IMR-90 (cell line): ENCODE results near the gene SPATS2L. TPM values are rescaled to one million over a fixed set of nuclear protein-coding genes. Genes with fewer than 3 reads are reported as not detected.

Experiments used
- ATAC-seq: fragments of 200-7000 bp; cut with Tn5 transposase; 2 replicates; pipeline ENCODE4 v1.9.1; 2020; ENCODE audit warnings: low read depth, mild to moderate bottlenecking, moderate library complexity
- BruUV-seq: library from RNA; stranded (reverse); fragments of 400-500 nt; replicated peaks from 2 replicates; lab custom pipeline; 2021; lab: Mats Ljungman, UMichigan
- CTCF ChIA-PET: fragments of 300-600 bp; formaldehyde crosslinking; extraction: SDS; loops from one replicate; lab custom pipeline; 2021; ENCODE audit warnings: antibody characterized with exemption; lab: Yijun Ruan, JAX
- POLR2A ChIA-PET: fragments of 300-600 bp; sonication (Branson Sonifier 250); formaldehyde crosslinking; loops from one replicate; lab custom pipeline; 2022; ENCODE audit warnings: antibody characterized with exemption; ENCODE audit not compliant: unreplicated experiment; lab: Charles Lee
- DNase-seq: peaks from one replicate; pipeline ENCODE4 v3.0.0; 2013
- H2AFZ ChIP-seq: replicated peaks from 2 replicates; pipeline ENCODE3; 2013; ENCODE audit warnings: low read length, mild to moderate bottlenecking; ENCODE audit not compliant: poor library complexity
- H2AK5ac ChIP-seq: 2 replicates; pipeline ENCODE4 v1.6.1; 2013; ENCODE audit warnings: low read depth, low read length, inconsistent platforms
- H2AK9ac ChIP-seq: replicated peaks from 2 replicates; pipeline ENCODE3; 2013; ENCODE audit warnings: mild to moderate bottlenecking, low read depth, low read length, moderate library complexity; ENCODE audit not compliant: poor library complexity
- H2BK120ac ChIP-seq: 2 replicates; pipeline ENCODE4 v1.6.1; 2013; ENCODE audit warnings: low read depth, low read length, inconsistent platforms
- H2BK15ac ChIP-seq: 3 replicates; pipeline ENCODE4 v1.6.1; 2013; ENCODE audit warnings: low read depth, low read length, inconsistent platforms
- H2BK20ac ChIP-seq: 2 replicates; pipeline ENCODE4 v1.6.1; 2013; ENCODE audit warnings: low read depth, mild to moderate bottlenecking, inconsistent platforms, low read length, moderate library complexity
- H2BK5ac ChIP-seq: 2 replicates; pipeline ENCODE4 v1.6.1; 2013; ENCODE audit warnings: mild to moderate bottlenecking, low read depth, low read length, inconsistent platforms; ENCODE audit not compliant: poor library complexity, severe bottlenecking
- H3K14ac ChIP-seq: replicated peaks from 2 replicates; pipeline ENCODE4 v1.6.1; 2013; ENCODE audit warnings: low read depth, low read length, inconsistent platforms
- H3K18ac ChIP-seq: 2 replicates; pipeline ENCODE4 v1.6.1; 2013; ENCODE audit warnings: low read depth, low read length, control low read depth
- H3K23ac ChIP-seq: 2 replicates; pipeline ENCODE4 v1.6.1; 2013; ENCODE audit warnings: low read depth, low read length, inconsistent platforms
- H3K27ac ChIP-seq: 2 replicates; pipeline ENCODE4 v1.5.1; 2013; ENCODE audit warnings: mild to moderate bottlenecking, control low read depth, low read length; ENCODE audit not compliant: insufficient read depth
- H3K27me3 ChIP-seq: 2 replicates; pipeline ENCODE4 v1.6.1; 2013; ENCODE audit warnings: low read length; ENCODE audit not compliant: control insufficient read depth, insufficient read depth
- H3K36me3 ChIP-seq: 2 replicates; pipeline ENCODE4 v1.6.1; 2013; ENCODE audit warnings: low read length, mixed read lengths; ENCODE audit not compliant: control insufficient read depth, insufficient read depth
- H3K4ac ChIP-seq: 2 replicates; pipeline ENCODE4 v1.6.1; 2013; ENCODE audit warnings: low read depth, low read length, inconsistent platforms
- H3K4me1 ChIP-seq: 2 replicates; pipeline ENCODE4 v1.6.1; 2013; ENCODE audit warnings: low read length, mixed read lengths; ENCODE audit not compliant: control insufficient read depth, insufficient read depth
- H3K4me2 ChIP-seq: 2 replicates; pipeline ENCODE4 v1.6.1; 2013; ENCODE audit warnings: low read depth, mild to moderate bottlenecking, control low read depth, low read length, moderate library complexity
- H3K4me3 ChIP-seq: 2 replicates; pipeline ENCODE4 v1.5.1; 2013; ENCODE audit warnings: low read depth, mild to moderate bottlenecking, control low read depth, low read length, moderate library complexity; ENCODE audit not compliant: insufficient read depth
- H3K56ac ChIP-seq: 2 replicates; pipeline ENCODE4 v1.6.1; 2013; ENCODE audit warnings: low read length, inconsistent platforms; ENCODE audit not compliant: insufficient read depth; ENCODE audit errors: extremely low read depth
- H3K79me1 ChIP-seq, 2 experiments: 2 replicates each; pipeline ENCODE4 v1.6.1; 2013; ENCODE audit warnings: low read length in 2 of 2, inconsistent platforms in 1 of 2, low read depth in 1 of 2
- H3K9ac ChIP-seq: 2 replicates; pipeline ENCODE4 v1.6.1; 2013; ENCODE audit warnings: low read depth, low read length, control low read depth
- H3K9me1 ChIP-seq: 2 replicates; pipeline ENCODE4 v1.6.1; 2013; ENCODE audit warnings: low read length, inconsistent platforms; ENCODE audit not compliant: insufficient read depth
- H3K9me3 ChIP-seq: 2 replicates; pipeline ENCODE4 v1.6.1; 2013; ENCODE audit warnings: low read length; ENCODE audit not compliant: control insufficient read depth, insufficient read depth
- H4K20me1 ChIP-seq: 2 replicates; pipeline ENCODE4 v1.6.1; 2013; ENCODE audit warnings: low read length, inconsistent platforms; ENCODE audit not compliant: insufficient read depth
- H4K5ac ChIP-seq: 2 replicates; pipeline ENCODE4 v1.6.1; 2013; ENCODE audit warnings: mild to moderate bottlenecking, low read depth, low read length, control low read depth
- H4K8ac ChIP-seq, 2 experiments: 2 replicates each; pipeline ENCODE4 v1.6.1; 2013; ENCODE audit warnings: low read depth in 2 of 2, low read length in 2 of 2, control low read depth in 1 of 2, inconsistent platforms in 1 of 2
- H4K91ac ChIP-seq: 2 replicates; pipeline ENCODE4 v1.6.1; 2013; ENCODE audit warnings: low read depth, low read length, inconsistent platforms; ENCODE audit not compliant: insufficient read depth
- BHLHE40 ChIP-seq: fragments of 150-350 bp; IDR thresholded peaks from 2 replicates; pipeline ENCODE4 v1.6.1; 2016; ENCODE audit warnings: mild to moderate bottlenecking, low read depth, low read length
- CEBPB ChIP-seq: IDR thresholded peaks from 2 replicates; pipeline ENCODE4 v1.6.1; 2012; ENCODE audit warnings: low read depth, low read length, improper control_type of control experiment
- CHD1 ChIP-seq: IDR thresholded peaks from 2 replicates; pipeline ENCODE4 v1.6.1; 2012; ENCODE audit warnings: low read depth, low read length, improper control_type of control experiment
- CTCF ChIP-seq: conservative IDR thresholded peaks from 2 replicates; pipeline ENCODE4 v1.5.1; 2012; ENCODE audit warnings: mild to moderate bottlenecking, low read depth, low read length, improper control_type of control experiment
- ELK1 ChIP-seq: fragments of 150-350 bp; IDR thresholded peaks from 2 replicates; pipeline ENCODE4 v1.6.1; 2016; ENCODE audit warnings: low read depth, mild to moderate bottlenecking, low read length, moderate library complexity, borderline replicate concordance
- FOS ChIP-seq: fragments of 150-350 bp; IDR thresholded peaks from 2 replicates; pipeline ENCODE4 v1.6.1; 2016; ENCODE audit warnings: low read depth, low read length
- MAFK ChIP-seq: IDR thresholded peaks from 2 replicates; pipeline ENCODE4 v1.6.1; 2012; ENCODE audit warnings: low read depth, low read length, improper control_type of control experiment
- MAZ ChIP-seq: IDR thresholded peaks from 2 replicates; pipeline ENCODE4 v1.6.1; 2012; ENCODE audit warnings: low read depth, mild to moderate bottlenecking, low read length, improper control_type of control experiment, moderate library complexity, borderline replicate concordance
- MXI1 ChIP-seq: IDR thresholded peaks from 2 replicates; pipeline ENCODE4 v1.6.1; 2012; ENCODE audit warnings: low read depth, mild to moderate bottlenecking, low read length, moderate library complexity, borderline replicate concordance
- NFE2L2 ChIP-seq: fragments of 150-350 bp; IDR thresholded peaks from 2 replicates; pipeline ENCODE4 v1.6.1; 2016; ENCODE audit warnings: low read depth, mild to moderate bottlenecking, low read length
- POLR2A ChIP-seq: IDR thresholded peaks from 2 replicates; pipeline ENCODE4 v1.6.1; 2012; ENCODE audit warnings: mild to moderate bottlenecking, low read depth, low read length
- RAD21 ChIP-seq: IDR thresholded peaks from 2 replicates; pipeline ENCODE4 v1.6.1; 2012; ENCODE audit warnings: low read length, improper control_type of control experiment
- RCOR1 ChIP-seq: IDR thresholded peaks from 2 replicates; pipeline ENCODE4 v1.6.1; 2012; ENCODE audit warnings: mild to moderate bottlenecking, low read length, improper control_type of control experiment; ENCODE audit not compliant: insufficient replicate concordance
- RFX5 ChIP-seq: IDR thresholded peaks from 2 replicates; pipeline ENCODE4 v1.8.0; 2012; ENCODE audit warnings: low read depth, mild to moderate bottlenecking, low read length, moderate library complexity
- SMC3 ChIP-seq: fragments of 150-350 bp; IDR thresholded peaks from 2 replicates; pipeline ENCODE4 v1.6.1; 2016; ENCODE audit warnings: low read depth, mild to moderate bottlenecking, antibody characterized with exemption, low read length, moderate library complexity
- USF2 ChIP-seq: fragments of 150-350 bp; IDR thresholded peaks from 2 replicates; pipeline ENCODE4 v1.6.1; 2017; ENCODE audit warnings: mild to moderate bottlenecking, antibody characterized with exemption, low read length, low read depth
- WGBS, 2 experiments: methylation state at CpG; one replicate each; pipeline versions ENCODE4 v1.1.5 to v1.1.7; 2013; ENCODE audit warnings: missing lambda C conversion rate in 2 of 2; ENCODE audit not compliant: insufficient read length in 1 of 2; ENCODE audit errors: extremely low coverage in 2 of 2; 5-methylcytosine and 5-hydroxymethylcytosine counted together
- dilution Hi-C: fragments of 300-500 bp; cut with HindIII; formaldehyde crosslinking; loops from one replicate; pipeline ENCODE4 v1.14.3; 2018; ENCODE audit warnings: low sequenced_read_pairs; ENCODE audit not compliant: unreplicated experiment
- in situ Hi-C: fragments of 300-500 bp; cut with MboI; formaldehyde crosslinking; loops from 3 replicates; pipeline ENCODE4 v1.14.3; 2019; ENCODE audit warnings: low sequenced_read_pairs, inconsistent platforms, mixed read lengths
- intact Hi-C: fragments of 100-400 bp; cut with micrococcal nuclease; formaldehyde crosslinking; loops from 2 replicates; pipeline ENCODE4 v1.10.0; 2022
- polyA plus RNA-seq, 3 experiments: library from polyadenylated mRNA; depleted of rRNA; stranded (reverse); fragments of >200 nt; gene quantifications; 2 replicates each; pipeline ENCODE4 v1.2.3, GENCODE V29; 2012; ENCODE audit warnings: low replicate concordance in 1 of 3
- total RNA-seq: library from RNA; depleted of rRNA; stranded (reverse); fragments of >200 nt; gene quantifications from 2 replicates; pipeline ENCODE4 v1.2.3, GENCODE V29; 2012

The SPATS2L gene
- total and polyA plus RNA-seq, 2 of the 4 experiments (the other 2 are of a cell fraction): 118 to 155 TPM

GRCh38 chr2:200463452-200463851 lies 157.0 kb downstream of the SPATS2L start:
- no peak for TF ChIP-seq NFE2L2
- no peak for TF ChIP-seq RCOR1
- no peak for TF ChIP-seq ELK1
- TF ChIP-seq USF2: no peak
- no peak for TF ChIP-seq RAD21
- TF ChIP-seq RFX5: no peak
- TF ChIP-seq CHD1: no peak
- TF ChIP-seq MAZ: no peak
- TF ChIP-seq CEBPB: no peak
- no peak for TF ChIP-seq CTCF
- TF ChIP-seq MAFK: no peak
- TF ChIP-seq POLR2A: no peak
- TF ChIP-seq SMC3: no peak
- TF ChIP-seq MXI1: no peak
- no peak for TF ChIP-seq FOS
- no peak for TF ChIP-seq BHLHE40
- dilution Hi-C loops: no loop called here
- H3K27ac ChIP-seq: no peak overlapping the region
- ATAC-seq: no peak
- in situ Hi-C loops: no loop called here
- H3K36me3 ChIP-seq: peaks cover 24% of the 10 kb centered on the region
- POLR2A ChIA-PET: no interaction called here
- DNase-seq: no peak
- no peak overlapping the region for H4K8ac ChIP-seq
- no peaks in the 10 kb centered on the region for H4K20me1 ChIP-seq
- H3K9me3 ChIP-seq: no peaks in the 10 kb centered on the region
- no peak overlapping the region for H2AK9ac ChIP-seq
- no peak overlapping the region for H2BK15ac ChIP-seq
- H2BK120ac ChIP-seq: no peak overlapping the region
- H3K4me1 ChIP-seq: peaks cover 2% of the 10 kb centered on the region; the same call in 1 of the 2 replicates
- no peak overlapping the region for H3K4me3 ChIP-seq
- H2AK5ac ChIP-seq: no peak overlapping the region
- no peak overlapping the region for H4K5ac ChIP-seq
- no peak overlapping the region for H4K91ac ChIP-seq
- no peak overlapping the region for H3K56ac ChIP-seq
- H3K79me1 ChIP-seq: peaks cover 19 to 31% of the 10 kb centered on the region in 2 experiments
- H3K4me2 ChIP-seq: no peak overlapping the region
- no peak overlapping the region for H2BK20ac ChIP-seq
- no peaks in the 10 kb centered on the region for H3K27me3 ChIP-seq
- peaks cover 7% of the 10 kb centered on the region; the same call in 1 of the 2 replicates for H3K9me1 ChIP-seq
- no TSS peak for BruUV-seq
- H3K18ac ChIP-seq: no peak overlapping the region
- H3K23ac ChIP-seq: no peak overlapping the region
- no peak overlapping the region for H3K4ac ChIP-seq
- CTCF ChIA-PET: interaction anchor here (0.6 kb wide), 1 partner anchor 32 kb away, joined by 7 read pairs; no protein-coding TSS in a partner anchor
- no peak overlapping the region for H3K14ac ChIP-seq
- WGBS, 2 experiments: no CpG with 5 or more reads among the region's 2 CpGs
- H3K9ac ChIP-seq: no peak overlapping the region
- H2BK5ac ChIP-seq: no peak overlapping the region
- intact Hi-C loops: no loop called here
- no peak overlapping the region for H2AFZ ChIP-seq
